K562 (cell line): ENCODE data around the gene MUC16. TPM values are rescaled to one million over a fixed set of nuclear protein-coding genes. Genes with fewer than 3 reads are reported as not detected.

Experiments used
- ATAC-seq: fragments of 200-7000 bp; cut with Tn5 transposase; 3 replicates; pipeline ENCODE4 v1.9.1; 2020; ENCODE audit warnings: moderate library complexity
- BruUV-seq: library from RNA; stranded (reverse); fragments of 400-500 nt; replicated peaks from 2 replicates; lab custom pipeline; 2021; lab: Mats Ljungman, UMichigan
- CTCF ChIA-PET: fragments of 300-600 bp; formaldehyde crosslinking; extraction: SDS; loops from one replicate; lab custom pipeline; 2021; ENCODE audit warnings: low intra/inter-chr PET ratio; lab: Yijun Ruan, JAX
- POLR2A ChIA-PET: fragments of 300-600, 350-650 bp; sonication (Branson Sonifier 250); formaldehyde crosslinking; extraction: SDS; loops from one replicate; lab custom pipeline; 2021; ENCODE audit warnings: antibody characterized with exemption, inconsistent platforms; lab: Yijun Ruan, JAX
- DNase-seq, 4 experiments: peaks; one replicate each; pipeline versions ENCODE4 v3.0.0 to v3.0.0-alpha.2; 2011 to 2018; ENCODE audit warnings: low spot score in 3 of 4, mixed read lengths in 3 of 4; ENCODE audit errors: extremely low read depth in 1 of 4
- FAIRE-seq: peaks from 2 replicates; lab custom pipeline; 2011; peaks lifted over from hg19 to GRCh38; lab: Jason Lieb, UNC
- H2AFZ ChIP-seq: 2 replicates; pipeline ENCODE4 v1.6.0; 2011; ENCODE audit warnings: low read depth, low read length, control low read depth, inconsistent platforms
- H3K27ac ChIP-seq: fragments of 200-600 bp; 3 replicates; pipeline ENCODE4 v1.8.0; 2011; ENCODE audit warnings: low read depth, mild to moderate bottlenecking, control low read depth, inconsistent platforms, low read length, moderate library complexity, mixed read lengths; ENCODE audit errors: extremely low read depth
- H3K27me3 ChIP-seq, 2 experiments: fragments of 300-600 bp in 1 of 2; 2 replicates in 1 of 2; 3 replicates in 1 of 2; pipeline versions ENCODE4 v1.6.0 to v1.8.0; 2011; ENCODE audit warnings: inconsistent platforms in 2 of 2, low read length in 2 of 2, mild to moderate bottlenecking in 1 of 2, mixed read lengths in 1 of 2, moderate library complexity in 1 of 2; ENCODE audit not compliant: control insufficient read depth in 2 of 2, insufficient read depth in 2 of 2
- H3K36me3 ChIP-seq: fragments of 300-600 bp; 3 replicates; pipeline ENCODE4 v1.8.0; 2011; ENCODE audit warnings: mild to moderate bottlenecking, low read length, inconsistent platforms; ENCODE audit not compliant: control insufficient read depth, insufficient read depth
- H3K4me1 ChIP-seq, 2 experiments: fragments of 200-600 bp in 1 of 2; replicated peaks in 1 of 2; 2 replicates in 1 of 2; 3 replicates in 1 of 2; pipeline versions ENCODE4 v1.5.1 to v1.8.0; 2011; ENCODE audit warnings: inconsistent platforms in 2 of 2, low read length in 2 of 2, mild to moderate bottlenecking in 1 of 2, mixed read lengths in 1 of 2, moderate library complexity in 1 of 2; ENCODE audit not compliant: control insufficient read depth in 2 of 2, insufficient read depth in 2 of 2
- H3K4me2 ChIP-seq: 2 replicates; pipeline ENCODE4 v1.6.1; 2011; ENCODE audit warnings: low read length, control low read depth, inconsistent platforms, mixed read lengths; ENCODE audit not compliant: insufficient read depth
- H3K4me3 ChIP-seq: fragments of 200-600 bp; sonication (generic), shearing (Covaris generic); 2 replicates; pipeline ENCODE4 v1.5.1; 2016; ENCODE audit warnings: control low read depth, inconsistent platforms
- H3K79me2 ChIP-seq: fragments of 200-600 bp; 3 replicates; pipeline ENCODE4 v1.8.0; 2011; ENCODE audit warnings: low read length, inconsistent platforms; ENCODE audit not compliant: control insufficient read depth, insufficient read depth
- H3K9ac ChIP-seq, 2 experiments: 2 replicates each; pipeline versions ENCODE4 v1.6.0 to v1.6.1; 2011; ENCODE audit warnings: low read depth in 2 of 2, low read length in 2 of 2, control low read depth in 1 of 2, inconsistent platforms in 1 of 2, mild to moderate bottlenecking in 1 of 2, mixed read lengths in 1 of 2; ENCODE audit not compliant: insufficient read depth in 1 of 2
- H3K9me1 ChIP-seq: one replicate; pipeline ENCODE4 v1.6.0; 2011; ENCODE audit warnings: inconsistent platforms, mild to moderate bottlenecking, low read length, moderate library complexity; ENCODE audit not compliant: control insufficient read depth, insufficient read depth
- H3K9me3 ChIP-seq: replicated peaks from 2 replicates; pipeline ENCODE4 v1.5.1; 2011; ENCODE audit warnings: low read depth, low read length, inconsistent platforms; ENCODE audit not compliant: control insufficient read depth, insufficient read depth
- H4K20me1 ChIP-seq: replicated peaks from 2 replicates; pipeline ENCODE4 v1.6.1; 2011; ENCODE audit warnings: low read length, inconsistent platforms, mixed read lengths; ENCODE audit not compliant: control insufficient read depth, insufficient read depth
- ARNT ChIP-seq, 2 experiments: fragments of 450-650 bp; IDR thresholded peaks; 2 replicates each; pipeline ENCODE4 v1.6.1; 2016; ENCODE audit warnings: mild to moderate bottlenecking in 1 of 2
- ATF4 ChIP-seq: fragments of 450-650 bp; formaldehyde crosslinking; IDR thresholded peaks from 2 replicates; pipeline ENCODE4 v1.4.0; 2022; ENCODE audit warnings: mild to moderate bottlenecking, moderate library complexity
- CCNT2 ChIP-seq: IDR thresholded peaks from 2 replicates; pipeline ENCODE4 v1.6.1; 2011; ENCODE audit warnings: borderline replicate concordance, low read depth, mild to moderate bottlenecking, moderate library complexity, mixed read lengths, low read length; ENCODE audit not compliant: insufficient read length; ENCODE audit errors: extremely low read depth
- CGGBP1 ChIP-seq: fragments of 250-450 bp; sonication (Bioruptor Pico); IDR thresholded peaks from 2 replicates; pipeline ENCODE4 v1.9.0; 2021; ENCODE audit warnings: mild to moderate bottlenecking
- ELK1 ChIP-seq: sonication (generic); formaldehyde crosslinking; IDR thresholded peaks from 2 replicates; pipeline ENCODE4 v1.8.1; 2022; ENCODE audit warnings: missing genetic modification reagents
- FIP1L1 ChIP-seq: fragments of 200-400 bp; formaldehyde crosslinking; IDR thresholded peaks from 2 replicates; pipeline ENCODE4 v1.6.1; 2018; ENCODE audit warnings: mild to moderate bottlenecking, low read depth, low read length; ENCODE audit not compliant: poor library complexity, severe bottlenecking
- FOXA3 ChIP-seq, 2 experiments: fragments of 450-650 bp in 1 of 2; sonication (generic) in 1 of 2; formaldehyde crosslinking; IDR thresholded peaks in 1 of 2; conservative IDR thresholded peaks in 1 of 2; 2 replicates each; pipeline versions ENCODE4 v1.4.0 to v1.8.0; 2020 to 2022; ENCODE audit warnings: mild to moderate bottlenecking in 2 of 2, missing genetic modification reagents in 1 of 2
- HDAC2 ChIP-seq: fragments of 450-650 bp; IDR thresholded peaks from 2 replicates; pipeline ENCODE4 v1.6.1; 2016; ENCODE audit warnings: mild to moderate bottlenecking
- NCOR1 ChIP-seq: fragments of 450-650 bp; IDR thresholded peaks from 2 replicates; pipeline ENCODE4 v1.6.1; 2016; ENCODE audit warnings: mild to moderate bottlenecking, moderate library complexity
- RBM34 ChIP-seq: fragments of 200-400 bp; formaldehyde crosslinking; IDR thresholded peaks from 2 replicates; pipeline ENCODE4 v1.6.1; 2018; ENCODE audit warnings: low read length, borderline replicate concordance; ENCODE audit not compliant: insufficient read depth
- SIN3B ChIP-seq: fragments of 450-650 bp; IDR thresholded peaks from 2 replicates; pipeline ENCODE4 v1.6.1; 2017; ENCODE audit warnings: low read depth, mild to moderate bottlenecking, moderate library complexity
- TBL1XR1 ChIP-seq, 2 experiments: IDR thresholded peaks; 2 replicates each; pipeline ENCODE4 v1.6.1; 2012; ENCODE audit warnings: improper control_type of control experiment in 2 of 2, low read length in 2 of 2, mild to moderate bottlenecking in 1 of 2
- THRA ChIP-seq: fragments of 450-650 bp; IDR thresholded peaks from 2 replicates; pipeline ENCODE4 v1.6.1; 2017; ENCODE audit warnings: mild to moderate bottlenecking, moderate library complexity
- ZNF174 ChIP-seq: fragments of 250-450 bp; sonication (Bioruptor Pico); IDR thresholded peaks from 2 replicates; pipeline ENCODE4 v1.4.0; 2020; ENCODE audit warnings: mild to moderate bottlenecking
- WGBS: fragments of 100-300 bp; shearing (Covaris generic); methylation state at CpG from one replicate; pipeline ENCODE4 v1.1.6; 2016; ENCODE audit warnings: low coverage, mixed read lengths; ENCODE audit not compliant: insufficient coverage; ENCODE audit errors: missing lambda C conversion rate; 5-methylcytosine and 5-hydroxymethylcytosine counted together
- in situ Hi-C: fragments of 300-500 bp; cut with MboI; formaldehyde crosslinking; loops from 4 replicates; pipeline ENCODE4 v1.15.0; 2018; ENCODE audit warnings: inconsistent platforms, mixed read lengths
- intact Hi-C: fragments of 100-400 bp; cut with micrococcal nuclease; formaldehyde crosslinking; loops from 2 replicates; pipeline ENCODE4 v1.14.2; 2022
- polyA plus RNA-seq, 8 experiments: library from polyadenylated mRNA; depleted of rRNA in 4 of 8; stranded (reverse) in 5 of 8; unstranded in 3 of 8; fragments of >200 nt; fragmentation: Nextera tagmentation in 2 of 8; fragmentation: Illumina TruSeq in 1 of 8; extraction: Ambion mirVana in 2 of 8; extraction: Trizol in 1 of 8; gene quantifications; 2 replicates each; pipeline versions ENCODE4 v1.2.1 to v1.2.3, GENCODE V29; 2011 to 2014; ENCODE audit warnings: inconsistent platforms in 1 of 8, missing spikeins in 1 of 8
- total RNA-seq, 7 experiments: library from RNA; depleted of rRNA in 6 of 7; stranded (reverse); fragments of >200 nt in 6 of 7; fragmentation: Illumina TruSeq in 2 of 7; extraction: Trizol in 2 of 7; gene quantifications; 2 replicates each; pipeline versions ENCODE4 v1.2.1 to v1.2.3, GENCODE V29; 2011 to 2021; ENCODE audit warnings: low replicate concordance in 1 of 7
- TF ChIP-seq, protein P1 (sequence below): fragments of 450-650 bp; formaldehyde crosslinking; IDR thresholded peaks from 2 replicates; pipeline ENCODE4 v1.4.0; 2020; ENCODE audit warnings: mild to moderate bottlenecking, moderate library complexity

MUC16 gene
- total and polyA plus RNA-seq, 9 of the 15 experiments (the other 6 are each of a cell fraction or from before 2014, with no cell fraction given): not detected

GRCh38 chr19:9018163-9018875, 8.1 kb upstream of the MUC16 start:
- 0 out of 4 replicates have a peak overlapping the region, but pooled peaks of 1 of the 2 experiments have one; percentile 17 for H3K9ac ChIP-seq
- no peak overlapping the region for H3K27ac ChIP-seq
- in situ Hi-C loops: no loop called here
- FAIRE-seq: no peak
- H3K36me3 ChIP-seq: no peaks in the 10 kb centered on the region
- no peak overlapping the region for H3K4me2 ChIP-seq
- peaks cover 2 to 4% of the 10 kb centered on the region in 2 experiments; a peak in 2 of 5 replicates for H3K4me1 ChIP-seq
- H3K27me3 ChIP-seq: peaks cover 3 to 19% of the 10 kb centered on the region in 2 experiments; a peak in 4 of 5 replicates
- intact Hi-C loops: no loop called here
- no TSS peak for BruUV-seq
- ChIA-PET POLR2A (interaction anchor here (0.7 to 1.7 kb wide), 2 partner anchors 8 to 34 kb away, joined by 3 to 4 read pairs; no protein-coding TSS in a partner anchor), CTCF (no interaction called here)
- WGBS: 7% methylated on average over 26 of the region's 27 CpGs
- H3K9me3 ChIP-seq: no peaks in the 10 kb centered on the region
- ATAC-seq: no peak
- H3K9me1 ChIP-seq: no peaks in the 10 kb centered on the region
- H3K4me3 ChIP-seq: no peak overlapping the region
- H2AFZ ChIP-seq: no peak overlapping the region
- no peaks in the 10 kb centered on the region for H3K79me2 ChIP-seq
- H4K20me1 ChIP-seq: no peaks in the 10 kb centered on the region
- no peak for DNase-seq
- TF ChIP-seq ATF4: no peak
- TF ChIP-seq ARNT (IDR thresholded peaks at IDR 0.05): no peak
- TF ChIP-seq SIN3B: no peak
- TF ChIP-seq ELK1 (CRISPR knock-in tag): no peak
- no peak for TF ChIP-seq THRA
- no peak for TF ChIP-seq CGGBP1 (CRISPR knock-in tag)
- TF ChIP-seq NCOR1: no peak
- TF ChIP-seq CCNT2: no peak
- no peak for TF ChIP-seq RBM34
- no peak for TF ChIP-seq TBL1XR1 (IDR thresholded peaks at IDR 0.05; ENCODE audit: low read length in 2 of 2)
- no peak for TF ChIP-seq ZNF174 (CRISPR knock-in tag)
- TF ChIP-seq FIP1L1: no peak
- no peak for TF ChIP-seq FOXA3 (CRISPR knock-in tag; conservative IDR thresholded peaks at IDR 0.05 in 1 of 2, IDR thresholded peaks at IDR 0.05 in 1 of 2)
- no peak for TF ChIP-seq HDAC2
- TF ChIP-seq, protein P1, sequence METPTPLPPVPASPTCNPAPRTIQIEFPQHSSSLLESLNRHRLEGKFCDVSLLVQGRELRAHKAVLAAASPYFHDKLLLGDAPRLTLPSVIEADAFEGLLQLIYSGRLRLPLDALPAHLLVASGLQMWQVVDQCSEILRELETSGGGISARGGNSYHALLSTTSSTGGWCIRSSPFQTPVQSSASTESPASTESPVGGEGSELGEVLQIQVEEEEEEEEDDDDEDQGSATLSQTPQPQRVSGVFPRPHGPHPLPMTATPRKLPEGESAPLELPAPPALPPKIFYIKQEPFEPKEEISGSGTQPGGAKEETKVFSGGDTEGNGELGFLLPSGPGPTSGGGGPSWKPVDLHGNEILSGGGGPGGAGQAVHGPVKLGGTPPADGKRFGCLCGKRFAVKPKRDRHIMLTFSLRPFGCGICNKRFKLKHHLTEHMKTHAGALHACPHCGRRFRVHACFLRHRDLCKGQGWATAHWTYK (CRISPR knock-in tag): no peak
